ENCODE results near the gene NOP14.

- TF ChIP-seq EZH2phosphoT487 (IDR thresholded peaks at IDR 0.05; ENCODE audit: borderline replicate concordance, low read depth, low read length) (no peak), CTCF (conservative IDR thresholded peaks at IDR 0.05; ENCODE audit: low read length) (no peak)
Measured at GRCh38 chr4:2905544-2905943, 57.7 kb downstream of the NOP14 start.

All from OCI-LY7 (cell line).